Right lobe of liver (tissue), 6 donors: ENCODE data around the gene RNASE9. TPM values are rescaled to one million over a fixed set of nuclear protein-coding genes. Genes with fewer than 3 reads are reported as not detected.

Source experiments
- ATAC-seq, 4 donors: fragments of 200-7000 bp; cut with Tn5 transposase; one replicate each; pipeline ENCODE4 v1.9.1; 2020; ENCODE audit warnings: mild to moderate bottlenecking in 4 of 4, moderate library complexity in 4 of 4
- DNase-seq, 3 donors: peaks; one replicate each; pipeline ENCODE4 v3.0.0-alpha.2; 2020
- H3K27ac ChIP-seq, 3 donors: fragments of 200-600 bp; one replicate each; pipeline ENCODE4 v1.8.0; 2022
- H3K27me3 ChIP-seq, 2 donors: fragments of 200-600 bp; one replicate each; pipeline ENCODE4 v1.8.0; 2022
- H3K36me3 ChIP-seq, 4 donors: fragments of 200-600 bp; sonication (generic) in 1 of 4; one replicate each; pipeline versions ENCODE4 v1.5.1 to v1.8.0; 2017 to 2022; ENCODE audit warnings: control low read depth in 1 of 4
- H3K4me1 ChIP-seq, 4 donors: fragments of 200-600 bp; sonication (generic) in 1 of 4; one replicate each; pipeline versions ENCODE4 v1.5.1 to v1.8.0; 2017 to 2022; ENCODE audit warnings: control low read depth in 1 of 4
- H3K4me3 ChIP-seq, 3 donors: fragments of 200-600 bp; one replicate each; pipeline ENCODE4 v1.8.0; 2022
- H3K9me3 ChIP-seq, 4 donors: fragments of 200-600 bp; sonication (generic) in 1 of 4; one replicate each; pipeline versions ENCODE4 v1.5.1 to v1.8.0; 2017 to 2022; ENCODE audit warnings: control low read depth in 1 of 4
- CTCF ChIP-seq, 4 donors: fragments of 200-600 bp in 3 of 4; fragments of 450-650 bp in 1 of 4; IDR thresholded peaks; one replicate each; pipeline versions ENCODE4 v1.5.1 to v1.8.0; 2016 to 2022; ENCODE audit warnings: antibody characterized with exemption in 4 of 4, mild to moderate bottlenecking in 2 of 4
- POLR2A ChIP-seq: fragments of 450-650 bp; IDR thresholded peaks from one replicate; pipeline ENCODE4 v1.6.1; 2017; ENCODE audit warnings: antibody characterized with exemption, mild to moderate bottlenecking
- WGBS: methylation state at CpG from one replicate; pipeline ENCODE4 v1.1.6; 2018; ENCODE audit warnings: low coverage, low lambda C conversion rate; ENCODE audit not compliant: insufficient coverage; ENCODE audit errors: missing lambda C conversion rate; 5-methylcytosine and 5-hydroxymethylcytosine counted together
- intact Hi-C, 2 donors: fragments of 100-400 bp; cut with DNase I; formaldehyde crosslinking; loops; one replicate each; pipeline versions ENCODE4 v1.11.2 to v1.14.1; 2022
- long read RNA-seq: library from polyadenylated mRNA; unstranded; transcript quantifications from one replicate; pipeline ENCODE4 v2.0.0, GENCODE V29; 2019
- total RNA-seq, 6 experiments: library from RNA; depleted of rRNA in 2 of 6; stranded (reverse); fragments of >200 nt in 2 of 6; fragmentation: NEBNext Ultra II Directional in 3 of 6; extraction: Animal tissue kit (Norgen Biotek cat#: 25700) in 3 of 6; gene quantifications; one replicate each; pipeline versions ENCODE4 v1.1.0 to v1.2.4, GENCODE V29; 2016 to 2023
- donor health status: DM: no; HTN: yes; CAD: no.
- donor health status: DM: no; HTN: no; CAD: no.
- donor health status: DM: no; HTN: no; CAD: no.
- donor health status: DM: no; HTN: yes; CAD: no.
- donor health status: DM: no; HTN: yes; CAD: no.

Gene RNASE9
- not detected for total RNA-seq
- long read RNA-seq = 0 reads

DNA sequence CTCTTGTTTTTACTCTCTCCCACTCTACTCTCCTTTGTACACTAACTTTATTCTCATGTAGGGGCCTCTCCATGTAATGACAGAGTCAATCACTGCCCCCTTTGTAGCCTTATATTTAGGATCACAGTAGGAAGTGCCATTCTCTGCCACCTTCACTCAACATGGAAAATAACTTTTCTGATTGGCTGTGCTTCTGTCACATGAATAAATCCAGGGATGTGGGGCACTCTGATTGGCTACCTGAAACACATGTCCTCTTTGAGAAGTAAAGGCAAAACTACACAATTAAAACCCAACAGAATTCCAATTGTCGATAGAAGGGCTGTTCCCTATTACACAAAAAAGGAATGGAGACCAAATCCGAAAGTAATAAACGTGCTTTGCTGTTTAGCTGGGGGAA, at the start of gene RNASE9:
Gene RNASE9, minus strand, starts transcription at position 87 of the 400 bp plus-strand sequence.
- ATAC-seq = no peak
- TF ChIP-seq CTCF (IDR thresholded peaks at IDR 0.05) (no peak), POLR2A (no peak)
- no peak within 1 kb of the TSS for H3K4me3 ChIP-seq
- DNase-seq = no peak
- intact Hi-C loops = no loop called here
- no peaks in the 10 kb centered on the region for H3K36me3 ChIP-seq
- no peaks in the 10 kb centered on the region for H3K4me1 ChIP-seq
- no peaks in the 10 kb centered on the region for H3K27me3 ChIP-seq
- WGBS = 78% methylated on average over 3 of the region's 3 CpGs
- H3K9me3 ChIP-seq = no peaks in the 10 kb centered on the region
- no peak within 1 kb of the TSS for H3K27ac ChIP-seq

GRCh38 chr14:20610002-20610765, 49.3 kb upstream of the RNASE9 start:
- peak; percentile 82 to 86 (median 83) for DNase-seq
- Histone ChIP-seq H3K4me3 (peak overlapping the region; percentile 78 to 85 (median 82)), H3K27me3 (no peaks in the 10 kb centered on the region), H3K9me3 (no peaks in the 10 kb centered on the region), H3K4me1 (peaks cover 0 to 24% (median 0%) of the 10 kb centered on the region in 4 donors), H3K27ac (peak overlapping the region in 2 of 3 donors; percentile 17 to 47), H3K36me3 (no peaks in the 10 kb centered on the region)
- TF ChIP-seq POLR2A = no peak
- no peak for TF ChIP-seq CTCF (IDR thresholded peaks at IDR 0.05)
- ATAC-seq = peak; percentile 49 to 71 (median 57)
- intact Hi-C loops = loop anchor here in 1 of 2 donors (10.0 kb wide), 1 partner anchor 75 kb away; the partner anchor contains the start of genes ANG and RNASE4
- 7% methylated on average over 27 of the region's 27 CpGs for WGBS

- Histone ChIP-seq H3K36me3 (no peaks in the 10 kb centered on the region), H3K27ac (peak overlapping the region; percentile 17 to 47 (median 35)), H3K4me3 (peak overlapping the region; percentile 78 to 85 (median 82)), H3K27me3 (no peaks in the 10 kb centered on the region), H3K9me3 (no peaks in the 10 kb centered on the region), H3K4me1 (peaks cover 0 to 24% (median 0%) of the 10 kb centered on the region in 4 donors)
- ATAC-seq = peak; percentile 66 to 72 (median 69)
- no peak for TF ChIP-seq POLR2A
- peak; percentile 91 to 99 (median 97) for TF ChIP-seq CTCF (IDR thresholded peaks at IDR 0.05)
- peak; percentile 48 to 65 (median 58) for DNase-seq
- WGBS = under 1% methylated on average over 27 of the region's 44 CpGs
- intact Hi-C loops = loop anchor here (10.0 kb wide), 4 partner anchors 75 to 285 kb away; partner anchors contain the start of genes ANG (in 1 of the 2), KLHL33 (in 1 of the 2) and RNASE4 (in 1 of the 2)
These were observed 48.6 kb upstream of the RNASE9 start for GRCh38 chr14:20609215-20610001.

DNA sequence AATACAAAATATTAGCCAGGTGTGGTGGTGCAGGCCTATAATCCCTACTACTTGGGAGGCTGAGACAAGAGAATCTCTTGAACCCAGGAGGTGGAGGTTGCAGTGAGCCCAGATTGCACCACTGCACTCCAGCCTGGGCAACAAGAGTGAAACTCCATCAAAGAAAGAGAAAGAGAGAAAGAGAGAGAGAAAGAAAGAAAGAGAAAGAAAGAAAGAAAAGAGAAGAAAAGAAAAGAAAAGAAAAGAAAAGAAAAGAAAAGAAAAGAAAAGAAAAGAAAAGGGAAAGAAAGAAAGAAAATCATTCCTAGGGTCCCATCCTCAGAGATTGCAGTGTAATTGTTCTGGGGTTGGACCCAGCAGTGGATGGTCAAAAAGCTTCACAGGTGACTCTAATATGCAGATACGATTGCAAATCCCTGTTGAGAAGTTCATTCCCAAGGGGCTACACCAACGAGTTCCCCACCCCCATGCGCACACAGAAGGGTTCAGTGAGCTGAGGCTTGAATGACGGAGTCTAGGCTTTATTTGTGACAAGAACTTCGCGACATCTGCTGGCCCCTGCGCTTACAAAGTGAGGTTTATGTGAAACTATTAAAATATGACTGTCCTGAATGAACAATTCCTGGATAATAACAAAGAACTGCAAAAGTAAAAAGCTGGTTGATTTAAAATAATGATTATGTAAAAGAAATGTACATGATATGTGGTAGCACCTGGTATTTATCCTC, 47.7 kb upstream of the RNASE9 start:
- ATAC-seq (no peak), DNase-seq (no peak)
- no peak for TF ChIP-seq POLR2A
- no peak for TF ChIP-seq CTCF (IDR thresholded peaks at IDR 0.05)
- H3K27ac ChIP-seq = no peak overlapping the region
- WGBS = 72% methylated on average over 6 of the region's 7 CpGs
- intact Hi-C loops = loop anchor here (10.0 kb wide), 3 partner anchors 74 to 284 kb away; partner anchors contain the start of gene KLHL33 (in 1 of the 2)
- no peak overlapping the region for H3K4me3 ChIP-seq
- H3K36me3 ChIP-seq = no peaks in the 10 kb centered on the region
- H3K9me3 ChIP-seq = no peaks in the 10 kb centered on the region
- H3K4me1 ChIP-seq = peaks cover 0 to 24% (median 0%) of the 10 kb centered on the region in 4 donors
- no peaks in the 10 kb centered on the region for H3K27me3 ChIP-seq
